Heart left ventricle (tissue), 16 donors: ENCODE measurements around the gene MLPH. TPM values are rescaled to one million over a fixed set of nuclear protein-coding genes. Genes with fewer than 3 reads are reported as not detected.

Experiments
- ATAC-seq, 4 donors: fragments of 200-7000 bp; cut with Tn5 transposase; one replicate each; pipeline ENCODE4 v1.9.1; 2020 to 2022; ENCODE audit warnings: moderate library complexity in 4 of 4, mild to moderate bottlenecking in 3 of 4, moderate number of reproducible peaks in 1 of 4
- DNase-seq, 5 donors: peaks; one replicate each; pipeline ENCODE4 v3.0.0-alpha.2; 2020
- H3K27ac ChIP-seq, 12 donors: fragments of 200-600 bp; sonication (generic) in 4 of 12; one replicate each; pipeline versions ENCODE4 v1.5.0 to v1.8.0; 2016 to 2022; ENCODE audit warnings: mild to moderate bottlenecking in 2 of 12
- H3K27me3 ChIP-seq, 9 donors: fragments of 200-600 bp; sonication (generic) in 2 of 9; one replicate each; pipeline versions ENCODE4 v1.5.1 to v1.8.0; 2016 to 2022; ENCODE audit warnings: mild to moderate bottlenecking in 3 of 9
- H3K36me3 ChIP-seq, 9 donors: fragments of 200-600 bp; sonication (generic) in 2 of 9; one replicate each; pipeline versions ENCODE4 v1.5.0 to v1.8.0; 2018 to 2022; ENCODE audit warnings: mild to moderate bottlenecking in 2 of 9
- H3K4me1 ChIP-seq, 12 donors: fragments of 200-600 bp; sonication (generic) in 4 of 12; one replicate each; pipeline versions ENCODE4 v1.5.0 to v1.8.0; 2016 to 2022; ENCODE audit warnings: mild to moderate bottlenecking in 3 of 12
- H3K4me3 ChIP-seq, 12 donors: fragments of 200-600 bp; sonication (generic) in 4 of 12; one replicate each; pipeline versions ENCODE4 v1.5.0 to v1.8.0; 2017 to 2022; ENCODE audit warnings: mild to moderate bottlenecking in 9 of 12, moderate library complexity in 4 of 12
- H3K9me3 ChIP-seq, 12 donors: fragments of 200-600 bp; sonication (generic) in 4 of 12; one replicate each; pipeline versions ENCODE4 v1.5.0 to v1.8.0; 2016 to 2022; ENCODE audit warnings: mild to moderate bottlenecking in 1 of 12
- CTCF ChIP-seq, 12 donors: fragments of 200-600 bp; sonication (generic) in 4 of 12; IDR thresholded peaks; one replicate each; pipeline versions ENCODE4 v1.5.0 to v1.8.0; 2018 to 2022; ENCODE audit warnings: antibody characterized with exemption in 12 of 12, mild to moderate bottlenecking in 5 of 12
- POLR2A ChIP-seq, 2 donors: fragments of 450-650 bp; IDR thresholded peaks; one replicate each; pipeline ENCODE4 v1.6.1; 2017; ENCODE audit warnings: antibody characterized with exemption in 2 of 2, mild to moderate bottlenecking in 2 of 2, moderate library complexity in 2 of 2
- WGBS, 4 donors: extraction: QIAGEN DNeasy Blood & Tissue Kit in 2 of 4; methylation state at CpG; one replicate each; pipeline versions ENCODE4 v1.1.5 to v1.1.7; 2013 to 2018; 5-methylcytosine and 5-hydroxymethylcytosine counted together
- intact Hi-C, 10 donors: fragments of 100-400 bp; cut with DNase I; formaldehyde crosslinking; loops; one replicate each; pipeline versions ENCODE4 v1.11.1 to v1.14.2; 2022
- polyA plus RNA-seq, 2 donors: library from polyadenylated mRNA; stranded (reverse); fragments of 200-250 nt; gene quantifications; one replicate each; pipeline ENCODE4 v1.2.3, GENCODE V29; 2013
- total RNA-seq, 9 donors: library from RNA; depleted of rRNA in 2 of 9; stranded (reverse); fragments of >200 nt in 2 of 9; fragmentation: NEBNext Ultra II Directional in 3 of 9; extraction: Animal tissue kit (Norgen Biotek cat#: 25700) in 3 of 9; gene quantifications; one replicate each; pipeline versions ENCODE4 v1.1.0 to v1.2.4, GENCODE V29; 2016 to 2023
- donor health status: ischemic (EF 13 %, LVEDD 7.1; RV severe dilation, severe dysfunction).
- donor health status: healthy with polysubstance abuse.
- donor health status: DM: no; HTN: yes; CAD: no.
- donor health status: DM: no; HTN: no; CAD: no.
- donor health status: ischemic (EF 25% LVEDD 6.9; RV normal size, moderate dysfunction).
- donor health status: ischemic (EF 25% LVEDD 5.7; RV mildly dilated, moderate dysfunction).
- donor health status: healthy.
- donor health status: DM: yes; HTN: yes; CAD: no.
- donor health status: ischemic (EF 35%, LVEDD 5.7; RV mildly dilated, moderate dysfunction).
- donor health status: nonischemic (EF 11% LVEDD 7.7; RV severe dilation, severe dysfunction).
- donor health status: DM: yes; HTN: yes; CAD: no.
- donor health status: PGD.
- donor health status: ischemic (EF 29% LVEDD 5.4; RV normal size, mild dysfunction).
- donor health status: nonischemic (EF 23%, LVEDD 6.1; RV moderate dilation, normal function).

MLPH gene
- total and polyA plus RNA-seq, 11 donors = 18.3 to 60.3 (median 30.7) TPM

GRCh38 chr2:237599465-237600110 lies 112.5 kb downstream of the MLPH start:
- intact Hi-C loops = loop anchor here in 9 of 10 donors (2.0 to 10.0 kb wide), 6 partner anchors 17 to 148 kb away; no protein-coding TSS in a partner anchor
- peaks cover 0 to 53% (median 33%) of the 10 kb centered on the region in 12 donors for H3K4me1 ChIP-seq

GRCh38 chr2:237600205-237600846 lies 113.3 kb downstream of the MLPH start:
- ATAC-seq = peak; percentile 78 to 88 (median 84)
- WGBS, 4 donors = 27 to 33% (median 29%) methylated on average over 15 to 16 of the region's 16 CpGs
- peak in 4 of 5 donors; percentile 70 to 82 (median 80) for DNase-seq
- Histone ChIP-seq H3K4me1 (peaks cover 0 to 45% (median 28%) of the 10 kb centered on the region in 12 donors), H3K4me3 (peak overlapping the region in 9 of 12 donors; percentile 10 to 43 (median 25)), H3K36me3 (no peaks in the 10 kb centered on the region), H3K27ac (peak overlapping the region; percentile 59 to 95 (median 86)), H3K9me3 (no peaks in the 10 kb centered on the region), H3K27me3 (no peaks in the 10 kb centered on the region)
- TF ChIP-seq CTCF (IDR thresholded peaks at IDR 0.05) (peak in 10 of 12 donors; percentile 20 to 78 (median 45)), POLR2A (IDR thresholded peaks at IDR 0.05) (no peak)
- intact Hi-C loops = loop anchor here in 7 of 10 donors (2.0 to 10.0 kb wide), 5 partner anchors 16 to 147 kb away; no protein-coding TSS in a partner anchor

More at GRCh38 chr2:237599465-237600110, 112.5 kb downstream of the MLPH start:
- no peaks in the 10 kb centered on the region for H3K9me3 ChIP-seq
- H3K27me3 ChIP-seq = no peaks in the 10 kb centered on the region
- TF ChIP-seq CTCF (IDR thresholded peaks at IDR 0.05) = no peak
- TF ChIP-seq POLR2A (IDR thresholded peaks at IDR 0.05) = no peak
- no peak for ATAC-seq
- DNase-seq = no peak
- H3K36me3 ChIP-seq = no peaks in the 10 kb centered on the region
- peak overlapping the region in 9 of 12 donors; percentile 10 to 43 (median 25) for H3K4me3 ChIP-seq
- 67 to 72% (median 68%) methylated on average over 9 of the region's 9 CpGs for WGBS, 4 donors
- H3K27ac ChIP-seq = peak overlapping the region; percentile 59 to 95 (median 86)

GRCh38 chr2:237601453-237602116 lies 114.5 kb downstream of the MLPH start:
- ATAC-seq (peak in 3 of 4 donors; percentile 3 to 16 (median 4)), DNase-seq (no peak)
- intact Hi-C loops = loop anchor here in 7 of 10 donors (2.0 to 10.0 kb wide), 5 partner anchors 15 to 146 kb away; no protein-coding TSS in a partner anchor
- WGBS, 4 donors = 48 to 63% (median 58%) methylated on average over 12 to 14 of the region's 14 CpGs
- Histone ChIP-seq H3K9me3 (no peaks in the 10 kb centered on the region), H3K36me3 (no peaks in the 10 kb centered on the region), H3K4me1 (peaks cover 0 to 41% (median 28%) of the 10 kb centered on the region in 12 donors), H3K27me3 (no peaks in the 10 kb centered on the region), H3K4me3 (no peak overlapping the region), H3K27ac (peak overlapping the region in 10 of 12 donors; percentile 59 to 95 (median 88))
- TF ChIP-seq POLR2A (IDR thresholded peaks at IDR 0.05) (no peak), CTCF (IDR thresholded peaks at IDR 0.05) (peak in 2 of 12 donors; percentile 5 to 24)
